Osteoblast (primary cell): ENCODE measurements around the gene SPDYE11. TPM values are rescaled to one million over a fixed set of nuclear protein-coding genes. Genes with fewer than 3 reads are reported as not detected.
"Not testable (repeated sequence)": the region's sequence is repeated elsewhere in the genome, so short reads cannot be mapped to it uniquely, and the experiment has no call there.

Experiments
- DNase-seq: peaks from one replicate; pipeline ENCODE4 v3.0.0; 2011; ENCODE audit warnings: low spot score, mixed read lengths; ENCODE audit not compliant: insufficient read length; ENCODE audit errors: missing footprints
- H2AFZ ChIP-seq: 2 replicates; pipeline ENCODE4 v1.6.0; 2011; ENCODE audit warnings: mild to moderate bottlenecking, low read length
- H3K27ac ChIP-seq: 2 replicates; pipeline ENCODE4 v1.5.1; 2011; ENCODE audit warnings: mild to moderate bottlenecking, low read depth, low read length, moderate library complexity
- H3K27me3 ChIP-seq: 2 replicates; pipeline ENCODE4 v1.6.0; 2012; ENCODE audit warnings: mild to moderate bottlenecking, control low read depth, inconsistent platforms, low read length, moderate library complexity; ENCODE audit not compliant: insufficient read depth
- H3K36me3 ChIP-seq: 2 replicates; pipeline ENCODE4 v1.5.1; 2011; ENCODE audit warnings: mild to moderate bottlenecking, low read length, control low read depth, moderate library complexity; ENCODE audit not compliant: insufficient read depth
- H3K4me1 ChIP-seq: 2 replicates; pipeline ENCODE4 v1.5.1; 2011; ENCODE audit warnings: mild to moderate bottlenecking, low read length, control low read depth, moderate library complexity; ENCODE audit not compliant: insufficient read depth
- H3K4me2 ChIP-seq: 2 replicates; pipeline ENCODE4 v1.6.0; 2011; ENCODE audit warnings: mild to moderate bottlenecking, low read length; ENCODE audit not compliant: insufficient read depth
- H3K4me3 ChIP-seq: fragments of 200-600 bp; sonication (generic); 3 replicates; pipeline ENCODE4 v1.5.1; 2012; ENCODE audit warnings: mild to moderate bottlenecking, low read length, inconsistent platforms; ENCODE audit not compliant: insufficient read depth
- H3K79me2 ChIP-seq: 2 replicates; pipeline ENCODE4 v1.6.0; 2012; ENCODE audit warnings: mild to moderate bottlenecking, low read length, control low read depth, inconsistent platforms; ENCODE audit not compliant: insufficient read depth
- H3K9me3 ChIP-seq: 2 replicates; pipeline ENCODE4 v1.5.1; 2011; ENCODE audit warnings: low read depth, low read length, control low read depth
- H4K20me1 ChIP-seq: 2 replicates; pipeline ENCODE4 v1.6.0; 2012; ENCODE audit warnings: mild to moderate bottlenecking, low read length, control low read depth; ENCODE audit not compliant: insufficient read depth
- total RNA-seq: library from RNA; depleted of rRNA; stranded (reverse); fragments of >200 nt; gene quantifications from 2 replicates; pipeline ENCODE4 v1.2.3, GENCODE V29; 2012

The SPDYE11 gene, protein sequence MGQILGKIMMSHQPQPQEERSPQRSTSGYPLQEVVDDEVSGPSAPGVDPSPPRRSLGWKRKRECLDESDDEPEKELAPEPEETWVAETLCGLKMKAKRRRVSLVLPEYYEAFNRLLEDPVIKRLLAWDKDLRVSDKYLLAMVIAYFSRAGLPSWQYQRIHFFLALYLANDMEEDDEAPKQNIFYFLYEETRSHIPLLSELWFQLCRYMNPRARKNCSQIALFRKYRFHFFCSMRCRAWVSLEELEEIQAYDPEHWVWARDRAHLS
- total RNA-seq: not detected in 2 replicates

- not testable (repeated sequence) for H3K4me3 ChIP-seq, H3K27ac ChIP-seq, DNase-seq, H3K4me2 ChIP-seq, H2AFZ ChIP-seq, H3K79me2 ChIP-seq, H4K20me1 ChIP-seq, H3K27me3 ChIP-seq, H3K4me1 ChIP-seq, H3K9me3 ChIP-seq, H3K36me3 ChIP-seq
Observed at GRCh38 chr7:73057811-73058210, at the start of gene SPDYE11. Gene SPDYE11, minus strand, starts transcription at chr7:73057911. Its CDS starts 1,800 bp downstream, at chr7:73056111.

DNA sequence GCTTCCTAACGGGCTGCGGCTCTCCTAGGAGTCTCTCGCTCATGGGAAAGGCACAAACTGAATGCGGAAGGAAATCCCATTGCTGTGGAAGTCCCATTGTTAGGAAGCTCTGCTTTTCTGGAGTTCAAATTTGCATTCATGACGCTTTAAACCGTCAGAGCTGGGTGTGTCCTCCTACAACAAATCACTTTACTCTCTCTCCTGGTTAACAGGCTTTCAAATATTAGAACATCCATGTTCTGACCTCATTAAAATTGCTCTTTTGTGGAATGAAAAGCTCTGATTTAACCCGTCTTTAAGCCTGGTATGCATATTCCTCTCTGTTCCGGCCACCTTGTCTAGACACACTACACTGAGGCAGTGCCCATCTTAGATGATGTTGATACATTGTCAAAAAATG, 28.2 kb upstream of the SPDYE11 start, which contains the start of gene SPDYE9:
SPDYE9 (minus strand) TSS at position 101 of the 400 bp plus-strand sequence. CDS start 1,800 bp downstream, outside the sequence.
- H3K36me3 ChIP-seq, H2AFZ ChIP-seq, DNase-seq, H3K4me1 ChIP-seq, H3K9me3 ChIP-seq, H3K27ac ChIP-seq, H3K27me3 ChIP-seq, H3K4me3 ChIP-seq, H4K20me1 ChIP-seq, H3K79me2 ChIP-seq, H3K4me2 ChIP-seq: not testable (repeated sequence)

GRCh38 chr7:73029666-73030065, 28.0 kb downstream of the SPDYE11 start, which contains the start of gene SPDYE8:
Gene SPDYE8, minus strand, starts transcription at chr7:73029766. Its CDS starts 1,800 bp downstream, at chr7:73027966.
- H3K36me3 ChIP-seq, H2AFZ ChIP-seq, DNase-seq, H3K27me3 ChIP-seq, H4K20me1 ChIP-seq, H3K4me3 ChIP-seq, H3K9me3 ChIP-seq, H3K79me2 ChIP-seq, H3K4me1 ChIP-seq, H3K27ac ChIP-seq, H3K4me2 ChIP-seq: not testable (repeated sequence)

GRCh38 chr7:73006491-73006890, 51.2 kb downstream of the SPDYE11 start:
- not testable (repeated sequence) for H3K36me3 ChIP-seq, DNase-seq, H3K9me3 ChIP-seq, H4K20me1 ChIP-seq, H3K4me1 ChIP-seq, H2AFZ ChIP-seq, H3K27ac ChIP-seq, H3K27me3 ChIP-seq, H3K79me2 ChIP-seq
- peak overlapping the region; percentile 51 for H3K4me3 ChIP-seq
- peak overlapping the region; percentile 70 for H3K4me2 ChIP-seq

- H3K4me1 ChIP-seq, H3K9me3 ChIP-seq, DNase-seq, H3K27me3 ChIP-seq, H3K79me2 ChIP-seq, H4K20me1 ChIP-seq, H3K36me3 ChIP-seq: not testable (repeated sequence)
- Histone ChIP-seq H3K27ac (peak overlapping the region; percentile 65), H3K4me3 (peak overlapping the region; percentile 69), H3K4me2 (peak overlapping the region; percentile 36), H2AFZ (peak overlapping the region; percentile 85)
Observed at GRCh38 chr7:73005693-73006447, 51.8 kb downstream of the SPDYE11 start.

DNA sequence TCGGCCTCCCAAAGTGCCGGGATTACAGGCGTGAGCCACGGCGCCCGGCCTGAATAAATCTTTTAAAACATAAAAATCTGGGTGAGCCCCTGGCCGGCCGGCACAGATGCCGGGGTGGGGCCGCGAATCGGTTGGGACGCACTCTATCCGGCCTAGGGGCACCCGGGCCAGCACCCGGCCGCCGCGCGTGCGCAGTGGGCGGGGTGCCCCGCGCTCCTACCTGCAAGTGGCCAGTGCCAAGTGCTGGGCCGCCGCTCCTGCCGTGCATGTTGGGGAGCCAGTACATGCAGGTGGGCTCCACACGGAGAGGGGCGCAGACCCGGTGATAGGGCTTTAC, 52.4 kb downstream of the SPDYE11 start:
- H3K27me3 ChIP-seq, DNase-seq, H3K9me3 ChIP-seq, H4K20me1 ChIP-seq, H3K4me1 ChIP-seq, H3K36me3 ChIP-seq, H3K79me2 ChIP-seq: not testable (repeated sequence)
- H3K4me3 ChIP-seq: peak overlapping the region; percentile 69
- peak overlapping the region; percentile 85 for H2AFZ ChIP-seq
- H3K27ac ChIP-seq: peak overlapping the region; percentile 65
- peak overlapping the region; percentile 36 for H3K4me2 ChIP-seq

GRCh38 chr7:72997887-72998468, 59.7 kb downstream of the SPDYE11 start:
- H3K27ac ChIP-seq, H3K79me2 ChIP-seq, H3K27me3 ChIP-seq, H3K9me3 ChIP-seq, DNase-seq, H3K4me2 ChIP-seq, H3K4me1 ChIP-seq, H4K20me1 ChIP-seq, H2AFZ ChIP-seq, H3K36me3 ChIP-seq, H3K4me3 ChIP-seq: not testable (repeated sequence)
